Measurements from ENCODE around the gene JMJD7.

The JMJD7 gene

GRCh38 chr15:41836713-41837454, 9.0 kb downstream of the JMJD7 start:
- ATAC-seq (replicated peaks) (no peak), DNase-seq (no peak)
- Mint-ChIP-seq H3K4me3 (no peak overlapping the region), H3K4me1 (peaks cover 10 to 16% of the 10 kb centered on the region in 2 donors), H3K27me3 (no peaks in the 10 kb centered on the region), H3K9me3 (no peaks in the 10 kb centered on the region), H3K36me3 (peaks cover 25 to 46% of the 10 kb centered on the region in 2 donors), H3K27ac (no peak overlapping the region)

- no peak for ATAC-seq (replicated peaks)
- DNase-seq = no peak
- Mint-ChIP-seq H3K36me3 (peaks cover 30 to 46% of the 10 kb centered on the region in 2 donors), H3K4me1 (peaks cover 0 to 9% of the 10 kb centered on the region in 2 donors), H3K27me3 (no peaks in the 10 kb centered on the region), H3K27ac (no peak within 1 kb of the TSS), H3K4me3 (no peak within 1 kb of the TSS), H3K9me3 (no peaks in the 10 kb centered on the region)
Measured at GRCh38 chr15:41838400-41838897, 10.6 kb downstream of the JMJD7 start, which contains the start of gene PLA2G4B. Gene PLA2G4B (plus strand): TSS chr15:41838847. CDS start chr15:41838914, 67 bp downstream.

GRCh38 chr15:41839781-41840491, 12.0 kb downstream of the JMJD7 start:
- Mint-ChIP-seq H3K27me3 (no peaks in the 10 kb centered on the region), H3K4me1 (peaks cover 0 to 2% of the 10 kb centered on the region in 2 donors), H3K9me3 (no peaks in the 10 kb centered on the region), H3K36me3 (peaks cover 34 to 39% of the 10 kb centered on the region in 2 donors), H3K27ac (no peak overlapping the region), H3K4me3 (no peak overlapping the region)
- no peak for ATAC-seq (replicated peaks)
- DNase-seq = no peak

GRCh38 chr15:41840673-41841072, 12.8 kb downstream of the JMJD7 start:
- no peak for DNase-seq
- Mint-ChIP-seq H3K36me3 (peaks cover 33 to 35% of the 10 kb centered on the region in 2 donors), H3K27ac (no peak overlapping the region), H3K27me3 (no peaks in the 10 kb centered on the region), H3K9me3 (no peaks in the 10 kb centered on the region), H3K4me1 (no peaks in the 10 kb centered on the region), H3K4me3 (no peak overlapping the region)
- no peak for ATAC-seq (replicated peaks)

- Mint-ChIP-seq H3K36me3 (peaks cover 31 to 36% of the 10 kb centered on the region in 2 donors), H3K4me1 (no peaks in the 10 kb centered on the region), H3K9me3 (no peaks in the 10 kb centered on the region), H3K4me3 (no peak overlapping the region), H3K27ac (no peak overlapping the region), H3K27me3 (no peaks in the 10 kb centered on the region)
- DNase-seq (no peak), ATAC-seq (replicated peaks) (no peak)
Measured at GRCh38 chr15:41841131-41841530, 13.2 kb downstream of the JMJD7 start.

- Mint-ChIP-seq H3K27ac (no peak overlapping the region), H3K4me3 (no peak overlapping the region), H3K27me3 (no peaks in the 10 kb centered on the region), H3K36me3 (peaks cover 27 to 36% of the 10 kb centered on the region in 2 donors), H3K4me1 (no peaks in the 10 kb centered on the region), H3K9me3 (no peaks in the 10 kb centered on the region)
- DNase-seq (no peak), ATAC-seq (replicated peaks) (no peak)
Measured at GRCh38 chr15:41842229-41842628, 14.3 kb downstream of the JMJD7 start.

- Mint-ChIP-seq H3K4me3 (no peak overlapping the region), H3K27me3 (no peaks in the 10 kb centered on the region), H3K9me3 (no peaks in the 10 kb centered on the region), H3K27ac (no peak overlapping the region), H3K36me3 (peaks cover 30 to 45% of the 10 kb centered on the region in 2 donors), H3K4me1 (no peaks in the 10 kb centered on the region)
- DNase-seq (no peak), ATAC-seq (replicated peaks) (no peak)
Measured at GRCh38 chr15:41843571-41843970, 15.7 kb downstream of the JMJD7 start.

- peaks cover 0 to 1% of the 10 kb centered on the region in 2 donors for H3K4me1 Mint-ChIP-seq
- no peaks in the 10 kb centered on the region for H3K27me3 Mint-ChIP-seq
- H3K36me3 Mint-ChIP-seq = peaks cover 33 to 45% of the 10 kb centered on the region in 2 donors
- H3K9me3 Mint-ChIP-seq = no peaks in the 10 kb centered on the region
- ATAC-seq (replicated peaks) (no peak), DNase-seq (no peak)
- no peak overlapping the region for H3K4me3 Mint-ChIP-seq
- no peak overlapping the region for H3K27ac Mint-ChIP-seq
Measured at GRCh38 chr15:41844814-41845213, 16.9 kb downstream of the JMJD7 start.

- H3K36me3 Mint-ChIP-seq = peaks cover 30 to 31% of the 10 kb centered on the region in 2 donors
- peaks cover 7 to 17% of the 10 kb centered on the region in 2 donors for H3K4me1 Mint-ChIP-seq
- peaks cover 3 to 9% of the 10 kb centered on the region in 2 donors for H3K27me3 Mint-ChIP-seq
- no peak overlapping the region for H3K4me3 Mint-ChIP-seq
- peak overlapping the region; percentile 7 for H3K27ac Mint-ChIP-seq
- DNase-seq (no peak), ATAC-seq (replicated peaks) (no peak)
- no peaks in the 10 kb centered on the region for H3K9me3 Mint-ChIP-seq
Measured at GRCh38 chr15:41847206-41847605, 19.3 kb downstream of the JMJD7 start.

GRCh38 chr15:41847981-41848380, 20.1 kb downstream of the JMJD7 start:
- no peak for ATAC-seq (replicated peaks)
- no peak overlapping the region for H3K4me3 Mint-ChIP-seq
- H3K4me1 Mint-ChIP-seq = peaks cover 7 to 17% of the 10 kb centered on the region in 2 donors
- no peak overlapping the region for H3K27ac Mint-ChIP-seq
- peaks cover 25 to 26% of the 10 kb centered on the region in 2 donors for H3K36me3 Mint-ChIP-seq
- no peak for DNase-seq
- H3K27me3 Mint-ChIP-seq = peaks cover 3 to 9% of the 10 kb centered on the region in 2 donors
- H3K9me3 Mint-ChIP-seq = no peaks in the 10 kb centered on the region

GRCh38 chr15:41848631-41849030, 20.7 kb downstream of the JMJD7 start:
- Mint-ChIP-seq H3K4me1 (peaks cover 7 to 17% of the 10 kb centered on the region in 2 donors), H3K4me3 (no peak overlapping the region), H3K9me3 (no peaks in the 10 kb centered on the region), H3K36me3 (peaks cover 23 to 25% of the 10 kb centered on the region in 2 donors), H3K27me3 (peaks cover 3 to 9% of the 10 kb centered on the region in 2 donors), H3K27ac (no peak overlapping the region)
- DNase-seq = no peak
- no peak for ATAC-seq (replicated peaks)

GRCh38 chr15:41849204-41849603, 21.3 kb downstream of the JMJD7 start:
- DNase-seq (no peak), ATAC-seq (replicated peaks) (no peak)
- H3K4me1 Mint-ChIP-seq = peaks cover 7 to 17% of the 10 kb centered on the region in 2 donors
- no peak overlapping the region for H3K27ac Mint-ChIP-seq
- H3K27me3 Mint-ChIP-seq = peaks cover 3 to 9% of the 10 kb centered on the region in 2 donors
- peaks cover 20 to 25% of the 10 kb centered on the region in 2 donors for H3K36me3 Mint-ChIP-seq
- H3K4me3 Mint-ChIP-seq = no peak overlapping the region
- no peaks in the 10 kb centered on the region for H3K9me3 Mint-ChIP-seq

- no peak overlapping the region for H3K27ac Mint-ChIP-seq
- no peaks in the 10 kb centered on the region for H3K9me3 Mint-ChIP-seq
- peaks cover 7 to 17% of the 10 kb centered on the region in 2 donors for H3K4me1 Mint-ChIP-seq
- peaks cover 18 to 23% of the 10 kb centered on the region in 2 donors for H3K36me3 Mint-ChIP-seq
- peaks cover 3 to 9% of the 10 kb centered on the region in 2 donors for H3K27me3 Mint-ChIP-seq
- H3K4me3 Mint-ChIP-seq = no peak overlapping the region
- no peak for DNase-seq
- ATAC-seq (replicated peaks) = peak in 1 of 2 donors; percentile 24
Measured at GRCh38 chr15:41849861-41850260, 22.0 kb downstream of the JMJD7 start.

GRCh38 chr15:41850482-41851166, 22.7 kb downstream of the JMJD7 start:
- peaks cover 7 to 17% of the 10 kb centered on the region in 2 donors for H3K4me1 Mint-ChIP-seq
- H3K9me3 Mint-ChIP-seq = no peaks in the 10 kb centered on the region
- H3K36me3 Mint-ChIP-seq = peaks cover 15 to 21% of the 10 kb centered on the region in 2 donors
- ATAC-seq (replicated peaks) (peak in 1 of 2 donors; percentile 19), DNase-seq (no peak)
- H3K27ac Mint-ChIP-seq = peak overlapping the region; percentile 47
- no peak overlapping the region for H3K4me3 Mint-ChIP-seq
- H3K27me3 Mint-ChIP-seq = peaks cover 3 to 9% of the 10 kb centered on the region in 2 donors
